ENCODE data around the gene NR1H2.

DNA sequence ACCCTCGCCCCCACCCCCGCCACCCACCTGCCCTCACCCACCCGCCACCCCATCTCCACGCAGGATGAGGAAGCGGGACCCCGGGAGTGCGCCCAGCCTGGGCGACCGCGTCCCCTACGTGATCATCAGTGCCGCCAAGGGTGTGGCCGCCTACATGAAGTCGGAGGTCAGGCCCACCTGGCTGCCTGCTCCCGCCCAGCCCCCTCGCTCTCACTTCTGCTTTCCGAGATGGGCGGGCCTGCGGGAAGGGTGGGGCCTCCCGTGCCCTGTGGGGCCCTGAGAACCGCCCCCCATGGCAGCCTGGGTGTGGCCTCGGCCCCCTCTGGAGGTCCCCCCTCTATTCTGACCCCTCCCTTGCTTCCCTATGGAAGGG, 39.4 kb downstream of the NR1H2 start:
- TF ChIP-seq, protein P1, sequence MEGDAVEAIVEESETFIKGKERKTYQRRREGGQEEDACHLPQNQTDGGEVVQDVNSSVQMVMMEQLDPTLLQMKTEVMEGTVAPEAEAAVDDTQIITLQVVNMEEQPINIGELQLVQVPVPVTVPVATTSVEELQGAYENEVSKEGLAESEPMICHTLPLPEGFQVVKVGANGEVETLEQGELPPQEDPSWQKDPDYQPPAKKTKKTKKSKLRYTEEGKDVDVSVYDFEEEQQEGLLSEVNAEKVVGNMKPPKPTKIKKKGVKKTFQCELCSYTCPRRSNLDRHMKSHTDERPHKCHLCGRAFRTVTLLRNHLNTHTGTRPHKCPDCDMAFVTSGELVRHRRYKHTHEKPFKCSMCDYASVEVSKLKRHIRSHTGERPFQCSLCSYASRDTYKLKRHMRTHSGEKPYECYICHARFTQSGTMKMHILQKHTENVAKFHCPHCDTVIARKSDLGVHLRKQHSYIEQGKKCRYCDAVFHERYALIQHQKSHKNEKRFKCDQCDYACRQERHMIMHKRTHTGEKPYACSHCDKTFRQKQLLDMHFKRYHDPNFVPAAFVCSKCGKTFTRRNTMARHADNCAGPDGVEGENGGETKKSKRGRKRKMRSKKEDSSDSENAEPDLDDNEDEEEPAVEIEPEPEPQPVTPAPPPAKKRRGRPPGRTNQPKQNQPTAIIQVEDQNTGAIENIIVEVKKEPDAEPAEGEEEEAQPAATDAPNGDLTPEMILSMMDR (IDR thresholded peaks at IDR 0.05; ENCODE audit: low read depth, low read length, missing input control), result no peak
- TF ChIP-seq RXRA (IDR thresholded peaks at IDR 0.05), result no peak
- TF ChIP-seq, protein P2, sequence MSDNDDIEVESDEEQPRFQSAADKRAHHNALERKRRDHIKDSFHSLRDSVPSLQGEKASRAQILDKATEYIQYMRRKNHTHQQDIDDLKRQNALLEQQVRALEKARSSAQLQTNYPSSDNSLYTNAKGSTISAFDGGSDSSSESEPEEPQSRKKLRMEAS (IDR thresholded peaks at IDR 0.05), result no peak
- no peak for TF ChIP-seq RAD21 (IDR thresholded peaks at IDR 0.05)
- TF ChIP-seq, protein P3, sequence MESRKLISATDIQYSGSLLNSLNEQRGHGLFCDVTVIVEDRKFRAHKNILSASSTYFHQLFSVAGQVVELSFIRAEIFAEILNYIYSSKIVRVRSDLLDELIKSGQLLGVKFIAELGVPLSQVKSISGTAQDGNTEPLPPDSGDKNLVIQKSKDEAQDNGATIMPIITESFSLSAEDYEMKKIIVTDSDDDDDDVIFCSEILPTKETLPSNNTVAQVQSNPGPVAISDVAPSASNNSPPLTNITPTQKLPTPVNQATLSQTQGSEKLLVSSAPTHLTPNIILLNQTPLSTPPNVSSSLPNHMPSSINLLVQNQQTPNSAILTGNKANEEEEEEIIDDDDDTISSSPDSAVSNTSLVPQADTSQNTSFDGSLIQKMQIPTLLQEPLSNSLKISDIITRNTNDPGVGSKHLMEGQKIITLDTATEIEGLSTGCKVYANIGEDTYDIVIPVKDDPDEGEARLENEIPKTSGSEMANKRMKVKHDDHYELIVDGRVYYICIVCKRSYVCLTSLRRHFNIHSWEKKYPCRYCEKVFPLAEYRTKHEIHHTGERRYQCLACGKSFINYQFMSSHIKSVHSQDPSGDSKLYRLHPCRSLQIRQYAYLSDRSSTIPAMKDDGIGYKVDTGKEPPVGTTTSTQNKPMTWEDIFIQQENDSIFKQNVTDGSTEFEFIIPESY (IDR thresholded peaks at IDR 0.05), result no peak
